DMS53 (cell line): ENCODE results near the gene NBEA.
"Not testable (repeated sequence)": the region's sequence is repeated elsewhere in the genome, so short reads cannot be mapped to it uniquely, and the experiment has no call there.

Source experiments
- DNase-seq: peaks from one replicate; lab custom pipeline; 2025; lab: John Stamatoyannopoulos, UW

NBEA gene

DNA sequence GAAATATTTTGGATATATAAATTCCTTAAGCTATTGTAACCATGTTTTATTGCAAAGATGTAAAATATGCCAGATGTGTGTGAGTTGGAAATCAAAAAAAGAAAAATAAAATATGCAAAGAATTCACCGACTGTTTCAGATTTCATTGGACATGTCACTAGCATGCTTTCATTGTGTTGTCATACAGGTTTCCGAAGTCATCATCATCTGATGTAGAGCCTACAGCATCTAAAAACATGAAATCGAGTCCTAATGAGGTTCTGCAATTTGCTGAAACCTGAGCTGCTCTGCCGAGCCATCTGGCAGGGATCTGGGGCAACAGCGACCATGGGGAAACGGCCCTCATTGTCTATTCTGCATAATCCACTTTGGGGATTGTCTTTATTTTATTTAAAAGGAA is 730.5 kb downstream of the NBEA start:
- DNase-seq, result no peak

DNA sequence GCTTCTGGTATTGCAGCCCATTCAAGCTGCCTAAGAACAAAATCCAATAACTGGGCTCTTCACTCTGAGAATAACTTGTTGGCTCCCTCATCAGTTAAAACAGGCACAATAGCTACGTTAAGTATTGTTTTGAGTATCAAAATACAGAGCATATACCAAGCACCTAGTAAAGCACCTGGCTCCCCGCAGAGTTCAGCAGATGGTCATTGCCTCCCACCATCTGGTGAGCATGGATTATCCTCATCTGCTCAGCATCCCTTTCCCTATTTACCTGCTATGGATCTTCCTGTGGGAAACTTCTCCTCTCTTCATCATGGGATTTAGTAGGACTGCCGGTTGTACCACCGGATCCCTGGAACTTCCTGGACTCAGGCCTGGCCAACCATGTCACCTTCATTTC is 733.6 kb downstream of the NBEA start:
- peak; percentile 19 for DNase-seq

DNA sequence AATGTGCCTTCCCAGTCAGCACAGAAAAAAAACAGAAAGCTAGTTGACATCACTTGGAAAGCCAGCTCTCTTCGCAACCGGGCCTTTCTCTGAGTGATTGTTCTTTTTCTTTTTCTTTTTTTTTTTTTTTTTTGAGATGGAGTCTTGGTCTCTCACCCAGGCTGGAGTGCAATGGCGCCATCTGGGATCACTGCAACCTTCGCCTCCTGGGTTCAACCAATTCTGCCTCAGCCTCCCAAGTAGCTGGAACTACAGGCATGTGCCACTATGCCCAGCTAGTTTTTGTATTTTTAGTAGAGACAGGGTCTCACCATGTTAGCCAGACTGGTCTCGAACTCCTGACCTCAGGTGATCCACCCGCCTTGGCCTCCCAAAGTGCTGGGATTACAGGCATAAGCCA is 735.8 kb downstream of the NBEA start:
- DNase-seq, result not testable (repeated sequence)

DNA sequence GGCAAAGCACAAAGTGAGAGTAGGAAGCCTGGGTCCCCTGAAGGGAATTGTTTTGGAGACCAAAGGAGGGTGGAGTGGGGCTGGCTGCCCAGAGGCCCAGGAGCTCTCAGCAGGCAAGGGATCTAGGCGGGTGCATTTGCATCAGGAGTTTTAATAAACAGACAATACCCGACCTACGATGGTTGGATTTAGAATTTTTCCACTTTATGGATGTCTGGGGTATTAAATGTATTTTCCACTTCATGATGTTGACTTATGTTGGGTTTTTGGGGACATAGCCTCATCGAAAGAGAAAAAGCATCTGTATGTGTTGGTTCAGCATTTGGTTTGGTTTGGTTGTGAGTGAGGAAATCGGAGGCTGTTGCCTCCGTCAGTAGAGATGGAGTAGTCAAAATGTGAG is 739.6 kb downstream of the NBEA start:
- no peak for DNase-seq

DNA sequence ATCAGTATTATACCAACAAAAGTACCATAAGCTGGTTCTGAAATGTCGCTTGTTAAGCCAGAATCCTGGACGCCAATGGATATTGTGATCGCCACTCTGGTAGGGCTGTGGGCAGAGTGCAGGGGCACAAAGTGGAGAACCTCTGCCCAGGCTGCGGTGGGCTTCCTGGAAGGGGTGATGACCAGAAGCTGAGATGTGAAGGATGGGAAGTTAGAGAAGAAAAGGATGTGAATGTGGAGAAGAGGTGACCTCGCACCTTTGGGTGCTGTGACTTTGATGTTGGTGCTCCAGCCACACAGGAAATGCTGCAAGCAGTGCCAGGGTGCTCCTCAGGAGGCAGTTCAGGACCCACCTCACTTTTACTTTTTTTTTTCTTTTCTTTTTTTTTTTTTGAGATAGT is 742.4 kb downstream of the NBEA start:
- DNase-seq, result no peak

DNA sequence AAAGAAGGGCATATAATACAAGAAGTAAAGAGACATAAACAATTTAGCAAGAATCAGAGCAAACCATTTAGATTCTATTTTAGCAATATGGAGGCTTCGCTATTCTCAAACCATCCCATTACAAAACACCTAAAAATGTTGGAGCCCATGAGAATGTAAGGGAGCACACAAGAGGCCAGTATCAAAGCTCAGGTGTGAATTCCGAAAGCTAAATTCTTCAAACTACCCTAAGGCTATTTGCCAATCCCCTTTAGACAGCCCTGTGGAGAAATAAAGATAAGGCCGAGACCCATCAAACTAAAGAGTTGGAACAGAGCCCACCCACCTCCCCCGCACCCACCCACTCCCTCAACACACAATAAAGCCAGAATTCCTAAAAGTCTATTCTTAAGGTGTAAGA is 745.3 kb downstream of the NBEA start:
- no peak for DNase-seq

- DNase-seq, result no peak
Observed at GRCh38 chr13:35690581-35691207, 748.6 kb downstream of the NBEA start.

GRCh38 chr13:35693134-35693784 is 751.2 kb downstream of the NBEA start:
- no peak for DNase-seq

DNA sequence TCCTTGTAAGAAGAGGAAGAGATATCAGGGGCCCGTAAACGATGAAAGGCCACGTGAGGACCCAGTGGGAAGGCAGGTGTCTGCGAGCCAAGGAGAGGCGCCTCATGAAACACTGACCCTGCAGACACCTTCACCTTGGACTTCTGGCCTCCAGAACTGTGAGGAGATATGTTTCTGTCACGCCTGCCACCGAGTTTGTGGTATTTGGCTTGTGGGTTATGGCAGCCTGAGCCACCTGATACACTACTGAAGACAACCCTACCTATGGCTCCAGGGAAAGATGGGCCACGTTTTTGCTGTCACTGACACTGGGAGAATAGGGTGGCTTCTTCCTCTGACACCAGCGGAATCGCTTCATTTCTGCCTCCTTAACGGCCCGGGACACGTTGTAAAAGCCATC is 752.0 kb downstream of the NBEA start:
- DNase-seq, result no peak

DNA sequence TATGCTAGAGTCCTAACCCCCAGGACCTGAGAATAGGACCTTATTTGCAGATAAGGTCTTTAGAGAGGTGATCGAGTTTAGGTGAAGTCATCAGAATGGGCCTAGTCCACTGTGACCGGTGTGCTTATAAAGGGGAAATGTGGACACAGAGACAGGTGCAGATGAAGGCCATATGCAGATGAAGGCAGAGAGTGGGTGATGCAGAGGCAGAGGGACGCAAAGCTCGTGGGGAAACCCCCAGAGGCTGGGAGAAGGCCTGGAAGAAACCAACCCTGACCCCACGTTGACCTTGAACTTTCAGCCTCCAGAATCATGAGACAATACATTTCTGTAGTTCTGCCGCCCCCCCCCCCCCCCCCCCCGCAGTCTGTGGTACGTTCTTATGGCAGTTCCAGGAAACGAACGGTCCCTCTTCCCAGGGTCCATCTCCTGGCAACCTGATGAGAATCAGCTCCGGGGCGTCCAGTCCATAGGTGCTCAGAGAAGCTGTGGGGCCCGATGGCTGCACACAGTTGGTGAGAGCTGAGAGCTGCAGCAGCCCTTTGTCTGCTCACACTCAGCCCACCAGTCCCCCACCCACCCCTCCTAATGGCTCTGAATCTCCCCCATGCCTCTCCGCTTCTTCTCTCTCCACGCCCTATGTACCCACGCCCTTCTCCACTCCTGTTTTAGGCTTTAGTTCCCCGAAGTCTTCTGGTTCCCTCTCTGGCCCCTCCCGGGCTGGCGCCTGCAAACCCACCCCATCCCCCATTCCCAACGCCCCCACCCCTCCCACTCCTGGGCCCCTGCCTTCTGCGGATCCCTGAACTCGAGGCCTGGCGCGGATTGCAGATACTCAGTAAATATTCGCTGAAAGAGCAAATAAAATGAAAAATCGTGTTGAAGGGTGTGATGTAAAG is 752.7 kb downstream of the NBEA start:
- DNase-seq, result no peak

DNA sequence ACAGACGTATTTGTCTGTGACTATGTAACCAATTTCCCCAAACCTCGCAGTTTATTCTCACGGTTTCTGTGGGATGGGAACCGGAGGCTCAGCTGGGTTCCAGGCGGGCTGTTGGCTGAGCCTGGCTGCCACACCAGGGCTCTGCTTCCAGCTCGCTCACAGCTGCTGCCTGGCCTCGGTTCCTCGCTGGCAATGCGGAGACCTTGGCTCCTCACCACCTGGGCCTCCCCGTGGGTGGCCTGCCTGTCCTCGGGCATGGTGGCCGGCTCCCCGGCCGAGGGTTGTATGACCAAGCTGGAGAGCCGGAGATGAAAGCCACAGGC is 753.3 kb downstream of the NBEA start:
- no peak for DNase-seq

- DNase-seq, result no peak
Observed at GRCh38 chr13:35697186-35697730, 755.2 kb downstream of the NBEA start.

DNA sequence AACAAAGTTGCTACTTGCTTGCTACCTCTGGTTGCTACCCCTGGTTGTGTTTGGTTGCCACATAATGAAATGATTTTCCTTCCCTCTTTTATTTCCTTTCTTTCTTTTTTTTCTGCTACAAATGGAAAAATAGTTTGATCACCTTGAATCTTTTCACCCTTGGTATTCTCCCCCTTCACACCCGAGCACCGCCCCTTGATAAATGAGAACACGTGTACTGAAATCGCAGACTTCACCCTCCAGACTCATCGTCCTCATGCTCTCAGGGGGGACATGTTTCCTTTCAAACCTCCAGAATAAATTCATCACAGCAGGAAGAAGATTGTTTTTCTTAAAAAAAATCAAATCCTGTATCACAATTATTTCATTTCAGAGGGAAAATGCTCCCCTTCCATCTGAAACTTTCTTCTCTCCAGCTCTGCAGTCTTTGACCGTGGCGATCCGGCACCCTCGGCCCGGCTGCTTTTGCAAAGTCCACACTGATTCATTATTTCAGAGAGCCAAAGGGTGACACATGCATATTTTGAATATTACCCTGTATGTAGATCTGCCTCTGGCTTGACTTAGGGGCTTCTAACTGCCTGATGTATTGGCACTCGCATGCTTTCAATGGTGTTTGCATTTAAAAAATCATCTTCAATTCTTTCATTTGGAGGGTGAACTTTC is 757.0 kb downstream of the NBEA start:
- DNase-seq, result no peak

DNA sequence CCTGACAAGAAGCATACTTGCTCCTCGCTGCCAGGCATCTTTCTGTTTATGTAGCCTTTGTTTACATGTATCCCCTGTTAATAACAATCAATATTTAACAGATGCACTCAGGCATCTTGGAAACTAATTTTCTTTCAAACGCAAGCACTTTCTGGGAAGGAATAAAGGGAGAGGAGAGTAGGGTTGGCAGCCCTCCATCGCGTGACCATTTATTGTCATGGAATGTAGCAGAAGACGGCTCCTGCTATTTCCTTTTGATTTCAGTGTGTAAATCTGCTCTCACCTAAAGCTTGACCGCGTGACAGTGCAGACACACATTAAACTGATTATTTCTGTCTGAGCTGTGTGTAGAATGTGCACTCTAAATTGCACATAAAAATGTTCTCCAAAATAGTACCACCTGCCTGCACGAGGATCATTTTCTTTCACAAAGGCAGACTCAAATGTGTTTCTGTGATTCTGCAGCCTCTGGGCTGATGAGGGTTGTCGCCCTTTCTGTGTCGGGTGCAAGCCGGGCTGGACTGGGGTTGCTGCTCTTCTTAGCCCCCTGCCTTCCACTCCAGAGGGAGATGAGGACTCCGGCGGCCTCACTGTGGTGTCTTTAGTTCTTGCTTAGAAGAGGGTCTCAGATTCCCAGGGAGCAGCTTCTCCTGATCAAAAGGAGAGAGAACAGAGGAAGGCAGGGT is 757.9 kb downstream of the NBEA start:
- no peak for DNase-seq

DNA sequence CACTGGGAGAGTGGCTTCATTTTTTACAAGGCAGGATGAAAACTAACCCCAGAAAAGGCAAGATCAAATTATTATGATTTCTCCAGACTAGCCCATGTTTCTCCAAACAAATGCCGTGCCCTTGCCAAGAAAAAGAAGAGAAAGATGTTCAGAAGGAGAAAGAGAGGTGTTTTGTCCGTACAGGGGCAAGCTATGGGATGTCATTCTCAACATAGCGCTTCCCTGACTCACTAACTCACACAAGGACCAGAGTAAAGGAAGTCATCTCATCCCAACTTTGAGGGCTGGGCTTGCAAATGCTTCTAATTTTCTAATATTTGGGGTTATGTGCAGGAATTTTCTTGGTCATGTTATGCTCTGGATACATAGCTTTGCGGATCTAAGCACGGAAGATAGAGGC is 758.6 kb downstream of the NBEA start:
- DNase-seq, result no peak

DNA sequence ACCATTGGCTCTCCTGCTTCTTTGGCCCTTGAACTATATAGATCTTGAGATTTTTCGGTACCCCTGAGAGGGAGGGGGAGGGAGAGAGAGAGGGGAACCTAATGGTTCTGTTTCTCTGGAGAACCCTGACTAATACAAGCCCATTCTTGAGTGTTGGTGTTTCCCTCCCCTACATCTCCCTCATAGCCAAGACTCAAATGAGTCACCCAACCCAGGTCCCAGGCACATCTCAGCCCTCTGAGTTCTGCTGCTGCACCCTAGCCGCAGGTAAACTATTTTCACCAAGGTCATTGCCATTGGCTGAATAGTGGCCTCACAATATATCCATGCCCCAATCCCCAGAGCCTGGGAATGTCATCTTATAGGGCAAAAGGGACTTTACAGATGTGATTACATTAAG is 760.2 kb downstream of the NBEA start:
- no peak for DNase-seq

GRCh38 chr13:35703061-35703460 is 761.0 kb downstream of the NBEA start:
- DNase-seq, result no peak

GRCh38 chr13:35704331-35704730 is 762.3 kb downstream of the NBEA start:
- DNase-seq, result peak; percentile 66

DNA sequence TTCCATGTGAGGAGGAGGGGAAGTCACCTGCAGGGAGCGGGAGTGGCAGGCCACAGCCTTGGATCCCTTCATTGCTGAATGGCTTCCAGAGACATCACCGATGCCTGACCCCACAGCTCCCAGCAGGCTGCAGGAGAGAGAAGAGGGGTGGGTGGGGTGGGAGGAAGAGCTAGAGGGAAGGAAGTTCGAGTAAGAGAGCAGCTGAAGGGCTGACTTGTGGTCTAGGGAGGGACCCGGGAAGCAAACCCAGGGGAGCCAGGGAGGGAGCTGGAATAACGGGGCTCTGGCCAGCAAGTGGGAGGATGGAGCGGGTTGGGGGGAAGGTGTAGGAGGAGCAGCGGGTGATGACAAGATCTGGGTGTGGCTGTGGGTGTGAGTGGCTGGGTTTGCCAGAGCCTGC is 764.2 kb downstream of the NBEA start:
- DNase-seq, result no peak

GRCh38 chr13:35706721-35707120 is 764.7 kb downstream of the NBEA start:
- DNase-seq, result no peak

- DNase-seq, result no peak
Observed at GRCh38 chr13:35711909-35712308, 769.8 kb downstream of the NBEA start.
